ENCODE measurements around the gene PRR23E.

PRR23E gene

GRCh38 chr3:127210654-127210943 is 17.7 kb downstream of the PRR23E start:
- no peak for DNase-seq

- no peak for DNase-seq
Observed at GRCh38 chr3:127211118-127212060, 18.5 kb downstream of the PRR23E start.

- no peak for DNase-seq
Observed at GRCh38 chr3:127212231-127212630, 19.3 kb downstream of the PRR23E start.

- DNase-seq = no peak
Observed at GRCh38 chr3:127212711-127213110, 19.8 kb downstream of the PRR23E start.

- DNase-seq = no peak
Observed at GRCh38 chr3:127213381-127213918, 20.5 kb downstream of the PRR23E start.

GRCh38 chr3:127214975-127215374 is 22.0 kb downstream of the PRR23E start:
- no peak for DNase-seq

GRCh38 chr3:127215714-127216414 is 22.9 kb downstream of the PRR23E start:
- no peak for DNase-seq

DNA sequence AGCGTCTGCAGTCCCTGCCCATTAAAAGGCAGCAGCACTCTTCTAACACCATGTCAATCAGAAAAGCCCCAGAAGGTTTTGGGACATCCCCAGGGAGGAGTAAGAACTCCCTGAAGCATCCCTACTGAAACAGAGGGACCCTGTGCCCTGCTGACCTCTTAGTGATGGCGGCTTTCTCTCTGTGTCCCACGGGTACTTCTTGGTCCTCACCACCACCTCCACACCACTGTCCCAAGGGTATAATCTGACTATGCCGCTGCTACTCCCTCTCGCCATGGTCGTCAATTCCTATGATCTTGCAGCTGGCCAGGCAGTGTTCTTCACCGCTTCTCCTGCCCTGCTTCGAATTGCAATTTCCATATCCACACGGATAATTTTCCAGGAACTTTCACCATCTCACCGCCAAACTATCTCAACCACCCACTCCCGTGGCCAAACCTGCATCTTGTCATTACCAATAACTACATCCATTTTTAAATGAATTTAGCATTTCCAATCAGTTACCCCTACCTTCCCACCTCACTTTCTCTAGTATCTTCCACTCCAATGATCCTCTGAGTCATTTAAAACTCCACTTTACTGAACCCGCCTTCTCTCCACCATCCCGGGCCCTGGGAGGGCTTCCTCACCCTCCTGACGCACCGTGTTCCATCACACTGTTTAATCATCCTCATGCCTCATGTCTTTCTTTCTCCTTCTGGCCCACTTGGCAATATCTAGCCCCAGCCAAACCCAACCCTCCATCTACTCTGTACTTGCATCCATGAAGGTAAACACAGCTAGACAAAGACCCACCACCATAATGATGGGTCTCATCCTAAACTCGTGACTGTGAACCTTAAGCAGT is 23.7 kb downstream of the PRR23E start:
- no peak for DNase-seq

DNA sequence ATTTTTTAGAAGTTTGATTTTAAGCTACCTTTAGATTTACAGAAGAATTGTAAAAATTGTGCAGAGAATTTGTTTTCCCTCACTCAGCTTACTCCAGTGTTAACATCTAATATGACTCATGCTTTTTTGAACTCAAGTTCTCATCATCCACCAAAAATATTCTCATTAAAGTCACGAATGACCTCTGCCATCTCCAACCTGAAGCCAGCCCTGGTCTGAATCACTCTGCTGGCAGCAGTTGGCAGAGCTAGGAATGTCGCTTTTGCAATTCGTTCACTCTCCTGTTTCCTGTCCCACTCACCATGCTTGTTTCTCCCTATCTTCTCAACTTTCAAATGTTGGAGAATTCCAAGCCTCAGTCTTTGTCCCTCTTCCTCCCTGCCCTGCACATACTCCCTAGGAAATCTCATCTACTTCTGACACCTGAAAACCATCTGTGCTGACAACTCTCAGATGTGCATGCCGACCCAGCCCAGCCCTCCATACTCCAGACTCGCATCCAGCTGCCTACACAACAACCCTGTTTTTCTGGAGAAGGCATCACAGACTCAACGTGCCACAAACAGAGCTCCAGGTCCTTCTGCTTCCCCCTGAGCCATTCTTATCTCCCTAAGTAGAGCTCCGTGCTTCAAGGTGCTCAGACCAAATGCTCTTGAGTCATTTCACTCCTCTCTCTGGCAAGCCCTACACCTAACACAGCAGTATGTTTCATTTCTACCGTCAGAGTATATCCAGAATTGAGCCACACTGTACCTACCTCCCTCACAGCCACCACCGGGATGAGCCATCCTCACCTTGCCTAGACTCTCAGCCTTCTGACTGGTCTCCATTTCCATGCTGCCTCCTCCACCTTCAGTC is 24.9 kb downstream of the PRR23E start:
- DNase-seq = no peak

GRCh38 chr3:127218454-127218922 is 25.6 kb downstream of the PRR23E start:
- DNase-seq = no peak

DNA sequence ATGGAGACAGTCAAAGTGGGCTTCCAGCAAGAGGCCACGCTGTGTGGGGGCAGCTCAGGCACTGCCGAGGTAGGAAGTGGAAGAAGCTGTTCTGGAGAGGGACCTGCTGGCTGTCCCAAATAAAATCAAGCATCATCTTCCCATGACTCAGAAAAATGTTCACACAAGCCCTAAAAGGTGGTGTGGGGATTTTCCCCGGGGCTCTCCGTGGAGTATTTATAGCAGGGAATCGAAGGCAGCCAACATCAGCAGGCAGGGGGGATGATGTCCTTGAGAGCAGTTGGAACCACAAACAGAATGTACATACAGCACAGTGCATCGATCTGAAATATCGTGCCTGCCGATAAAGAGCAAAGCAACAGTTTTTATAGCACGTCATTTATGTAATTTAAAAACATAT is 27.6 kb downstream of the PRR23E start:
- DNase-seq = no peak

DNA sequence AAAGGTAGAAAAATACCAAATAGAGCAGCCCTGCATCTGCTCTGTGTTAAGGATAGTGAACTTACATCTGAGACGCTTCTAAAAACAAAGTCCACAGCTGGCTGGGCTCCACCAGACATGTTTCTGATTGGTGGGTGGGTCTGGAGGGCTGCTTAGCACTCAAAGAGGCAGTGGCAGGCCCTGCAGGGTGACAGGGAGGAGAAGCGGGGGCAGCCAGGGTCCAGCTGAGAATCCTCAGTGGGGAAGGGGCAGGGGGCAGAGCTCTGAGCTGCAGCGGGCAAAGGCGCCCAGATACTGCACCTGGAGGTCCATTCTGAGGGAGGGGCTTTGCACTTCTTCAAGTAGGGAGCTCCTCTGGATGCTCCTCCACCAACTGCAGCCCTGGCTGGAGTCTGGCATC is 28.1 kb downstream of the PRR23E start:
- DNase-seq = no peak

DNA sequence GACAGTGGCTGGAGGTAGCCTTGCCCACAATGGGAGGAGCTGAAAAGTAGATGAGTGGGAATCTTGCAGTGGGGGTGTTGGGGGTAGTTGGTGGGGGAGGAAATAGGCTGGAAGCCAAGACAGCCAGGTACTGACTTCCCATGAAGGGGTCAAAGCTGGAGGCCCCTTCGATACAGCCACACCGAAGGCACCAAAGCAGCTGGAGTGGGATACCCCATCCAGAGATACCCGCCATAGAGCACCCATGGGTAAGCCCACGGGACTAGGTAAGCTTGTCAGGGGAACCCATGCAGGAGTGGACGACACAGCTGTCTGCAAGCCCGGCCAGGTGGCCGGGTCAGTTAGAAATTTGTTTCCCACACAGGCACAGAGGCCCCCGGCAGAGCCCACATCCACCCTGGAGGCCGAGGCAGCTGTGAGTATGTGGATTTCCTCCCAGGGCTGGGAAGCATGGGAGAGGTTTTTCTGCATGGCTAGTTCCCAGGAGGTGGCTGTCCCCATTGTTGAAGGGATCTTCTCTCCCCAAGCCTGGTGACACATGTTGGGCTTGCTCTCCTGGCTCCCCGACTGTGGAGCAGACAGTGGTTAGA is 28.6 kb downstream of the PRR23E start:
- DNase-seq = no peak

DNA sequence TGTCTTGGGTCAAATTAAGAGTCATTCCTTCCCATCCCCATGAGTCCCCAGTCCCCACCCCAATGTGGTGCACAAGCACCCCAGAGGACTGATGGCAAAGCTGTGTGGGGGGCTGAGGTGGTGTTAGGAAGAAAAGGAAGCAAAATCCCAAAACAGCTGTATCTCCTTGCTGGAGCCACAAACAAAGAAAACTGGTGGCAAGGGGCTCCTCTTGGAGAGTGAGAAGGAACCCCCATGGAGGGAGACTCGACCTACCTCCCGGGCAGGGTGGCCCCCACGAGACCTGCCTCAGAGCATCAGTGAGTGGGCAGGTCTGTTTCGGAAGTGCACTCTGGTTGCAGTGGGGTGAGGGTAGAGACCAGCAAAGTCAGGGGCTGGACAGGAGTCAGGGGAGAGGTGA is 29.2 kb downstream of the PRR23E start:
- DNase-seq = no peak

DNA sequence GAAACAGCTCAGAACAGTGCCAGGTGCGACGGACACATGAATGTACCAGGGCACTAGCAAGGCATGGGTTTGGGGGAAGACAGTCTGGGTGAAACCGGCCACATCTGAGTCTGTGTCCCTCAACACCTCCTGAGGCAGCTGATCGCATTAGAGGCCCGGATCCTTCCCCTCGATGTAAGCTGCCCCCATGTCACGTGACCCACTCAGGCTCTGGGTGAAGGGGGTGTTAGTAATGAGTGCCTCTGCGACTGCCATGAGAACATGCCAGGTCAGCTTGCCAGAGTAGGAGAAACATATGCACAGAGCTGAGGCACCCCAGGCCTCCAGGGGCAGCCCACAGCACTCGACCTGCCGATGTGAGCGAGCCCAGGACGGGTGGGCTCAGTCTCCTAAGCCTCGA is 29.7 kb downstream of the PRR23E start:
- no peak for DNase-seq

DNA sequence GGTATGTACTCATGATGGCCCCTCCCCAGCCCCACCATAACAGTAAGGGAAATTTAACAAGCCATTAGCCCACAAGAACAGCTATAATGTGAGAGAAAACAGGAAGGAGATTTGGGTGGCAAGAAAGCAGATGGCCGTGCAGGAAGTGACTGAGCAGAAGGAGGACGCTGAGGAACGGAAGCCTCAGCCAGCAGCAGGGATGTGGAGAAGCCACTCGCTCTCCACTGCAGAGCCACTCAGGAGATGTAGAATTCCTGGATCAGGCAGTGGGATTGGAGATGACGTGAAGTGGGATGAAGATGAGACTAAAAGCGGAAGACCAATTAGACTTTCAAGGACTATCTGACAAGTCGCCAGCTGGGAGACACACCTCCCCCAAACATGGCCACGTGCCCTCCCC is 31.2 kb downstream of the PRR23E start:
- DNase-seq = no peak

GRCh38 chr3:127226457-127226856 is 33.5 kb downstream of the PRR23E start:
- no peak for DNase-seq

- no peak for DNase-seq
Observed at GRCh38 chr3:127226946-127227842, 34.3 kb downstream of the PRR23E start.

DNA sequence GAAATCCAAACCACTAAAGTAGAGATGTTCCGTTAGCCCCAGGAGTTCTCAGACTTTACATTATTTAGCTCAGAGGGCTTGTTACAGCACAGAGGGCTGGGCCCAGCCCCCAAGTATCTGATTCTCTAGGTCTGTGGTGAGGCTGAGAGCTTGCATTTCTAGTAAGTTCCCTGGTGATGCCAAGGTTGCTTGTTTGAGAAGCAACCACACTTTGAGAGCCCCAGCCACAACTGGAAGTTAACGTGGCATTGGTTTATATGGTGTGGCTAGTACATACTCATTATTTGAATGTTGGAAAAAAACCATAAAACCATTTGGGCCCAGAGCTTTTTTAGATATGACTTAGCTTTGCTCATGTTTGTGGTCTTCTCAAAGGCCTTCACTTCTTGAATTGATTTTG is 35.9 kb downstream of the PRR23E start:
- no peak for DNase-seq

DNA sequence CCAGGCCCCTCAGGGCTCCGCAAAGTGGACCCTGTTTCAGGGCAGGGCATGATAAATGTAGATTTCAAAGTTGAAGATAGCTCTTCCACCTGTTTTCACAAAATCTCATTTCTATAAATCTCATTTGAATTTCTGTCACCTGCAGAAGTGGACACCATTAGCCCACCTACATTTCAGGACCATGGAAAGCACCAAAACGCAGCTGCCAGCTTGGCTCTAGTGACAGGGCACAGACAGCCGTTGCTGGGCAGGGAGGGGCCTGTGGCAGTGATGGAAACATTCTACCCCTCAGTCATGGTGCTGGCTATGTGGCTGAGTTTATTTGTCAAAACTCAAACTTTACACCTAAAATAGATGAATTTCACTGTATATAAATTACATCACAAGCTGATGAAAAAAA is 40.4 kb downstream of the PRR23E start:
- no peak for DNase-seq

- DNase-seq = no peak
Observed at GRCh38 chr3:127234778-127235177, 41.8 kb downstream of the PRR23E start.
